Skeletal muscle cell (primary cell): ENCODE data around the gene ITGB5.
"Not testable (repeated sequence)": the region's sequence is repeated elsewhere in the genome, so short reads cannot be mapped to it uniquely, and the experiment has no call there.

ENCODE experiments used
- DNase-seq: peaks from one replicate; pipeline ENCODE4 v3.0.0-alpha.2; 2010; ENCODE audit warnings: low read depth
- H3K4me3 ChIP-seq: 2 replicates; pipeline ENCODE4 v1.5.1; 2011; ENCODE audit warnings: low read depth, mild to moderate bottlenecking, control low read depth, low read length, moderate library complexity

Gene ITGB5

GRCh38 chr3:124797426-124797945 is 89.7 kb downstream of the ITGB5 start:
- no peak overlapping the region for H3K4me3 ChIP-seq
- DNase-seq = no peak

- no peak overlapping the region for H3K4me3 ChIP-seq
- DNase-seq = no peak
Observed at GRCh38 chr3:124796477-124796876, 90.7 kb downstream of the ITGB5 start.

DNA sequence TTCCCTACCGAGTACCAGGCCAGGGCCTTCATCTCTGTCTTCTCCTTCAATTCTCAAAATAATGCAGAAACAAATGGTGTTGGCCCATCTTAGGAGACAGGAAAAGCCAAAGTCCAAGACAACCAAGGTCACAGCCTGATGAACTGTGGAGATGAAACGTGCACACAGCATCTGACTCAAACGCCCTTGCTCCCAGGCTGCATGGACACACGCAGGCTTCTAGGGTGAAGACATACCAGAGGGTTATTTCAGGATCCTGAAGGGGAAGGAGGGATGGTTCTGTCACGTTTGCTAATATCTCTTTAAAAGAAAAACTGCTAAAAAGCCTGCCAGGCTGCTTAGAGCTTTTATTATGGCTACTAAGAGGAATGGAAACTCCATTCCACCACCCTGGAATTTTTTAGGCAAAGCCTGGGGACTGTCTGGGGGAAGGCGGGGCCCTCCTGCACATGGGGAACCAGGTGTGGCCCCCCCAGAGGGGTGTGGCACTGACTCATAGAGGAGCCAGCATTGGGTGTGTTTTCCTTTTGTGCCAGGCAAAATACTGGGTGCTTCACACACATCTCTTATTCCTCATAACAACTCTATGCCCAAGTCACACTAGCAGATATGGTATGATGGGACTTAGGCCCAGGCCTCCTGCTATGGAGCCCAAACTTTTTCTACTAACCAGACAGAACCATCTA is 94.0 kb downstream of the ITGB5 start:
- no peak for DNase-seq
- no peak overlapping the region for H3K4me3 ChIP-seq

DNA sequence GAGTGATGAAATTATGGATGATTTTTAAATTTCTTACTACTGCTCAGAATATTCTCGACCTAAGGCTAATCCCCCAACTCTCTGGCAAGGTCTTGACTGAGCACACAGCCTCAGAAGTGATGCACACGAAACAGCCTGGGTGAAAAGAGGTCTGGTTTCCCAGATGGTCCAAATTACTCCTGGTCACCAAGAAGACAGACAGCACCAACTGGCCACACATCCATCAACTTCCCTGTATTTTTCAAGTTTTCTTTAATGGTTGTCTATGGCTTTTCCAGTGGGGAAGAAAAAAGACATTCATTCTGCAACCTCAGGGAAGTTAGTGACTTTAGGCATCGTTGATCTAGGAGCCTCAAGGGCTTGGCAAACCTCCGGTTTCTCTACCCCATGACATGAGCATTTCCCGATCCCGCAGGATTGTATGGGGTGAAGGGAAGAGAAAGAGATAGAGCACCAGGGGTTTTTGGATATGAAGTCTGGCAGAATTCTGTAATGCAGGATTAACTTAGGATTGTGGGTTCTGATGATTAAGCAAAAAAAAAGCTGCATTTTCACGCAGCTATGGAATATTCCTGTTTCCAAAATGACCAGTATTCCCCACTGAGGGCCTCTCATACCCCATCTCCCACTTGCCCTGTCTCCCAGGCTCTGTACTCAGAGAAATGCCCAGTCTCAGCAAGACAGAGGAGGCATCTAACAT is 94.7 kb downstream of the ITGB5 start:
- no peak overlapping the region for H3K4me3 ChIP-seq
- no peak for DNase-seq

GRCh38 chr3:124791639-124792151 is 95.5 kb downstream of the ITGB5 start:
- H3K4me3 ChIP-seq = no peak overlapping the region
- peak; percentile 96 for DNase-seq

DNA sequence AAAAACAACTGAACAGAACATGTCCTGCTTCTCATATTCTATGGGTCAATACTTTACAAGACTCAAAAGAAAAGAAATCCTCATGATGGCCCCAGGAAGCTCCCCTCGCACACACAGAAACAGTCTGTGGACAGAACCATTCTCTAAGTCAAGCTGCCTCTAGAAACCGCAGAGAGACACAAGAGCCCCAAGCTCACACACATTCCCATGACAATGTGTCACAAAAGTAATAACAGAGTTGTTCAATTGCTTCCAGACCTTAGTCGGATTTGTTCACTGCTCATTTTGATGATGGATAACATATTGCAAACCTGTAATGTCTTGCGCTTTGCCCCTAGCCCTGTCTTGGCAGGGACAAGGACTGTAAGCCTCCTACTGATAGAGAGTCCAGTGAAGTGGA is 96.0 kb downstream of the ITGB5 start:
- no peak for DNase-seq

GRCh38 chr3:124789103-124789502 is 98.1 kb downstream of the ITGB5 start:
- H3K4me3 ChIP-seq, DNase-seq: not testable (repeated sequence)

More for the DNA sequence above, 96.0 kb downstream of the ITGB5 start:
- H3K4me3 ChIP-seq = no peak overlapping the region

DNA sequence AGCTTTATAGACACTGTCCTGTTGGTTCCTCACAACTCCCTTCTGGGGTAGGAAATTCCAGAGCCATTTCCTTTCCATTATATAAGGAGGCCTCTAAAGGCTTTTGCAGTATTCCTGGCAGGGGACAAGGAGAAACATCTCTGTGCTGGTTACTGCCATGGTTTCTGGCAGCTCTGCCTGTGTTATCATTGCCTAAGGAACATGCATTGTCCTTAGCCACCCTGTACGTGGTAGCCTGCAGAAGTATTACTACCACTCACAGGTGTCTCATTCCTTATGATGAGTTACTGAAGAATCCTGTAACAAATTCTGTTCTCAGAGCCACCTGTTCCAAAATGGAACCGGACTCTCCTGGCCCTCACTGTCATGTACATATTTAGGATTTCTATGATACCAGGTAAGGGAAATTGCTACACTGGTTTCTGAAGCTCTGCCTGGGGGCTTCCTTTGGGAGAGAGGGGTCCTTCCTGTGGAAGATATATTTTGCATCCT is 98.9 kb downstream of the ITGB5 start:
- DNase-seq = no peak
- H3K4me3 ChIP-seq = no peak overlapping the region

GRCh38 chr3:124787476-124788195 is 99.5 kb downstream of the ITGB5 start:
- DNase-seq = no peak
- H3K4me3 ChIP-seq = no peak overlapping the region

DNA sequence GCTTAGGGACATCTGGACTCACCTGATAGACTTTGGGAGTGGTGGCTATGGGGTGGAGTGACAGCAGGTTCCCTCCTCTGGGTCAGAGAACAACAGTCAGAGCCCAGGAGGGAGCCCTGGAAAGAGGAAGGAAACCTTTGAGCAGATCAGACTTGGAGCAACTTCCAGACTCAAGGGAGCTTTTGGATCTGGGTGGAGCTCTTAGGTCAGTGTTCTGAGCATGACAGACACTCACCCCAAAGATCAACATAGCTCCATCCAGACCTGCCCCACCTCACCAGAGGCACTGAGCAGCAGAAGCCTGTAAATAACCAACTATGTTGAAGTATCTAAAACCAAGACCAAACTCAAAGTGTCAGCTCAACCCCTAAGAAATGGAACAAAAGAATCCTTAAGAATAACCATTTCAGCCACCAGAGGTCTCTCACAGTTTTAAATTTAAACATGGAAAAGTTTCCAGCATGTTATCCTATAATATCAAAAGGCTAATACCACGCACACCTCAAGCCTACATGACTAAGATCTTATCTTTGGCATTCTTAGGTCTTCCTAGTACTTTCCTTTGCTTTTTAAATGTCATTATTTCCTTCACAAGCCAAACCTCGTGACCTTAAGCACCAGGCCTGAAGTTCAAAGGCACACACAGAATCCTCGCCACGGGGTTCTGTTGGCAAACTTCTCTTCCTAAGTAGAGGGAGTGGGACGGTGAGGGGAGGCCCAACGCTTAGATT is 100.5 kb downstream of the ITGB5 start:
- H3K4me3 ChIP-seq = no peak overlapping the region
- no peak for DNase-seq

DNA sequence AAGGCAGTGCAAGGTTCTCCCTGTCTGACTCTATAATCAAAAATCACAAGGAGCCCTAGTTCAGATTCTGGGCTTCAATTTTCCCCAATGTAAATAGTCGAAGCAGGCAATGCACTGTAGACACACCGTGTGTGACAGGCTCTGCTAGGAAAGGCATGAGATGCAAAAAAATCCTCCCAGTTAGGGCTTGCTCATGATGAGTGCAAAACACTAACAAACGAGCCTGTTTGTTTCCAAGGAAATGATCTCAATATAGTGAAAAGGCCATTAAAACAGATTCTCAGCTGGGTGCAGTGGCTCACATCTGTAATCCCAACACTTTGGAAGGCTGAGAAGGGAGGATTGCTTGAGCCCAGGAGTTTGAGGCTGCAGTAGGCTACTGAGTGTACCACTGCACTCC is 101.2 kb downstream of the ITGB5 start:
- no peak for DNase-seq
- H3K4me3 ChIP-seq = no peak overlapping the region

DNA sequence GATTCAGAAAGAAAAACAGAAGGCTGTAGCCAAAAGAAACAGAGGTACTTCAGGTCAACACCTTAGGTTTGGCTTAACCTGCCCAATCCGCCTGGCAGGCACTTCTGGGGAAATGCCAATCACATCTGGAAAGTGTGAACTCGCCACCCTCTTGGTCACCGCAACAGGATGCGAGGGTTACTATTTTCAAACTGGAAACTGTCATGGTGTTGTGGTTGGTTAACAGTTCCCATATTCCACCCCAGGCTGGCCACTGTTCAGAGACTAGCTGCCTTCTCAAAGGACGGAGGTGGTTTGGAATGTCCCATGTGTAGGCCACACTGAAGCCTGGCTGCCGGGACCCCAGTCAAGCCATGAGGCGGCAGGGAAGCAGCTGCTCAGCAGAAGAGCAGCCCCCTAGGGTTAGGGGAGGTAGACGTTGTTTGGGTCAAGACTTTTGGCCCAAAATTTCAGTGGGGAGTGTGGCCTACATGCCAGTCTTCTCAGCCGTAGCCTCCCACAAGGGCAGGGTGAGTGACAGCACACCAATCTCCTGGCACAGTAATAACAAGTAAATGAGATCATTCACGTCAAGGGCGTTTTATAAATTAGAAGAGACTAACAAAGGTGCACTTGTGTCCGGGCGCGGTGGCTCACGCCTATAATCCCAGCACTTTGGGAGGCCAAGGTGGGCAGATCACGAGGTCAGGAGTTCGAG is 102.3 kb downstream of the ITGB5 start:
- no peak for DNase-seq
- H3K4me3 ChIP-seq = no peak overlapping the region

- H3K4me3 ChIP-seq = no peak overlapping the region
- DNase-seq = peak; percentile 39
Observed at GRCh38 chr3:124783696-124784095, 103.5 kb downstream of the ITGB5 start.

DNA sequence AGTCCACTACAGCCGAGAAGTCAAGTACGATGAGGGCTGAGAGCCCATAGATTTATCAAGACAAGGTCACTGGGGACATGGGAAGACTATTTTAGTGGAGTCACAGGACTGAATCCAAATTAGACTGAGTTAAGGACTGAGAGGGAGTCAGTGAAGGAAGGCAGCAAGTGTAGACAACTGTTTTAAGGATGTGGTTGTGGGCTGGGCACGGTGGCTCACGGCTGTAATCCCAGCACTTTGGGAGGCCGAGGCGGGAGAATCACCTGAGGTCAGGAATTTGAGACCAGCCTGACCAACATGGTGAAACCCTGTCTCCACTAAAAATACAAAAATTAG is 104.8 kb downstream of the ITGB5 start:
- not testable (repeated sequence) for DNase-seq, H3K4me3 ChIP-seq

- no peak for DNase-seq
- no peak overlapping the region for H3K4me3 ChIP-seq
Observed at GRCh38 chr3:124781476-124782376, 105.4 kb downstream of the ITGB5 start.

- H3K4me3 ChIP-seq = no peak overlapping the region
- DNase-seq = peak; percentile 64
Observed at GRCh38 chr3:124780761-124781475, 106.2 kb downstream of the ITGB5 start.

GRCh38 chr3:124780356-124780755 is 106.8 kb downstream of the ITGB5 start:
- peak; percentile 68 for DNase-seq

More at GRCh38 chr3:124780356-124780755, 106.8 kb downstream of the ITGB5 start:
- no peak overlapping the region for H3K4me3 ChIP-seq
